Activated T-cell treated with anti-CD3 and anti-CD28 coated beads, Interleukin-2, amount 50 U/mL, for 24 hours (primary cell): ENCODE measurements around the gene RFX6.
"Not testable (repeated sequence)": the region's sequence is repeated elsewhere in the genome, so short reads cannot be mapped to it uniquely, and the experiment has no call there.

Experiments used
- DNase-seq: peaks from one replicate; pipeline ENCODE4 v3.0.0-alpha.2; 2020
- H3K27ac Mint-ChIP-seq: 2 replicates; pipeline ENCODE4 v1.8.0; 2020; ENCODE audit warnings: mild to moderate bottlenecking, mixed read lengths
- H3K27me3 Mint-ChIP-seq: 2 replicates; pipeline ENCODE4 v1.8.0; 2020; ENCODE audit warnings: mixed read lengths
- H3K36me3 Mint-ChIP-seq: 2 replicates; pipeline ENCODE4 v1.8.0; 2020; ENCODE audit warnings: low read depth, mixed read lengths
- H3K4me1 Mint-ChIP-seq: 2 replicates; pipeline ENCODE4 v1.8.0; 2020; ENCODE audit warnings: low read depth, mixed read lengths
- H3K4me3 Mint-ChIP-seq: 2 replicates; pipeline ENCODE4 v1.8.0; 2020; ENCODE audit warnings: mild to moderate bottlenecking, moderate library complexity, mixed read lengths
- H3K9me3 Mint-ChIP-seq: 2 replicates; pipeline ENCODE4 v1.8.0; 2020; ENCODE audit warnings: mixed read lengths

RFX6 gene, protein sequence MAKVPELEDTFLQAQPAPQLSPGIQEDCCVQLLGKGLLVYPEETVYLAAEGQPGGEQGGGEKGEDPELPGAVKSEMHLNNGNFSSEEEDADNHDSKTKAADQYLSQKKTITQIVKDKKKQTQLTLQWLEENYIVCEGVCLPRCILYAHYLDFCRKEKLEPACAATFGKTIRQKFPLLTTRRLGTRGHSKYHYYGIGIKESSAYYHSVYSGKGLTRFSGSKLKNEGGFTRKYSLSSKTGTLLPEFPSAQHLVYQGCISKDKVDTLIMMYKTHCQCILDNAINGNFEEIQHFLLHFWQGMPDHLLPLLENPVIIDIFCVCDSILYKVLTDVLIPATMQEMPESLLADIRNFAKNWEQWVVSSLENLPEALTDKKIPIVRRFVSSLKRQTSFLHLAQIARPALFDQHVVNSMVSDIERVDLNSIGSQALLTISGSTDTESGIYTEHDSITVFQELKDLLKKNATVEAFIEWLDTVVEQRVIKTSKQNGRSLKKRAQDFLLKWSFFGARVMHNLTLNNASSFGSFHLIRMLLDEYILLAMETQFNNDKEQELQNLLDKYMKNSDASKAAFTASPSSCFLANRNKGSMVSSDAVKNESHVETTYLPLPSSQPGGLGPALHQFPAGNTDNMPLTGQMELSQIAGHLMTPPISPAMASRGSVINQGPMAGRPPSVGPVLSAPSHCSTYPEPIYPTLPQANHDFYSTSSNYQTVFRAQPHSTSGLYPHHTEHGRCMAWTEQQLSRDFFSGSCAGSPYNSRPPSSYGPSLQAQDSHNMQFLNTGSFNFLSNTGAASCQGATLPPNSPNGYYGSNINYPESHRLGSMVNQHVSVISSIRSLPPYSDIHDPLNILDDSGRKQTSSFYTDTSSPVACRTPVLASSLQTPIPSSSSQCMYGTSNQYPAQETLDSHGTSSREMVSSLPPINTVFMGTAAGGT

DNA sequence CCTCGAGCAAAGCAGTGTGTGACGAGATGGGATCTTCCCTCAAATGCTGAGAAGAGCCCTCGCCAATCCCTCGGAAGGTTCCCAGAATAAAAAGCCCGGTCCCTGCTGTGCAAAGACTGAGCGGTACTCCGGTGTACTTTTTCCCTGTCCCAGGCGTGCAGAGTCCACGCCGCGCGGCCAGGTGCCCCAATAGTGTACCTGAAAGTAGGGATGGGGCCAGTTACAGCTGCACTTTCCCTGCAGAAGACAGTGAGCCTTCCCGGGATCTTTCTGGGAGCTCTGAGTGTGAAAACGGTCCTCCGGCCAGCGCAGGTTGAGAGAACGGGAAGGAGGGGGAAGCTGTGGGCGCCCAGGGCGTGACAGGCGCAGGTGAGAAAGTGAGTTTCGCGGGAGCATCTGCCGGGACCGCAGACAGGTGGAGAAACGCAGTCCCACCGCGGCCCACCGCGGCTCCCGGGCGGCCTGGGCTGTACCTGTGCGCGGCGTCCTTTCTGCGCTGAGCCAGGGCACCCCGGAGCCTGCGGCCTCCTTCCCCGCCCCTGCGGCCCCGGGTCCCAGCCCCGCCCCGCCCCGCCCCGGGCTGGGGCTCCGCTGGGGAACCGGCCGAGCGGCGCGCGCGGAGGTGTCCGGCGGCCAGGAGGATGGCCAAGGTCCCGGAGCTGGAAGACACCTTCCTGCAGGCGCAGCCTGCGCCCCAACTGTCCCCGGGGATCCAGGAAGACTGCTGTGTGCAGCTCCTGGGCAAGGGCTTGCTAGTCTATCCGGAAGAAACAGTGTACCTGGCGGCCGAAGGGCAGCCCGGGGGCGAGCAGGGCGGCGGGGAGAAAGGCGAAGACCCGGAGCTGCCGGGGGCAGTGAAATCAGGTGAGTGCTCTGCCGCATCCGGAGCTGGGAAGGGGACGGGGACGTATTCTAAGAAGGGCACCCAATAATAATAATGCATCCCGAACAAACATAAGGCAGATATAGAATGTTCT lies at the start of gene RFX6:
RFX6 (plus strand) TSS at position 608 of the 977 bp plus-strand sequence; CDS start at position 642, 34 bp downstream.
- Mint-ChIP-seq H3K4me3 (peak within 1 kb of the TSS; percentile 55), H3K27me3 (peaks cover 45% of the 10 kb centered on the region), H3K36me3 (no peaks in the 10 kb centered on the region), H3K9me3 (peaks cover 3% of the 10 kb centered on the region), H3K27ac (no peak within 1 kb of the TSS), H3K4me1 (peaks cover 10% of the 10 kb centered on the region)
- DNase-seq = no peak

DNA sequence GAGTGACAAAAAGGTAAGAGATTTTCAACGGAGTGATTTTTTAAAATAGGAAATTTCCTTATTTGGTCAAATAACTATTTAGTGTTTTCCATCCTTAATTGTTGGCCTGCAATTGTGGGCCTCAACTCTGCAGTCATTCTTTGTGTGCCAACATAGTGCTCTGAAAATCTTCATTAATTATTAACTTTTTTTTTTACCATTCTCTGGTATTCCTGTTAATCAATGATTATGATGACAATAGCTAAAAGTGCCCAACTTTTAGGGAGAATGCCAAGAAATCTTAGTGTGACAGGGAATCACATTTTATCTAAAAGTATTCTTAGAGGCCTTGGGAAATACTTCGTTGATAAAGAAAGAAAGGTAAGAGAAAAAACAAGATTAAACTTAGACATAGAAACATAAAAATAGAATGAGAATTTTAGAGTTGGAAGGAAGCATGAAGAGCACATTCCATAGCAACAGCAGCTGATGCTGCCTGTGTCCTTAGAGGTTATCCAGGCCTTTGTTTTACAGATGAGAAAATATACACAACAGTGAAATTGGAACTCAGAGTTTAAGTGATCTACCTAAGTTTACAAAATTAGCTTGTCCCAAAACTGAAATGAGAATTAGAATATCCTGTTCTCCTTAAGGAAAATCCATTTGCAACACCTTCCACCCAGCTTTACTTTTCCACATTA lies 49.3 kb upstream of the RFX6 start:
- DNase-seq = no peak
- no peak overlapping the region for H3K4me3 Mint-ChIP-seq
- H3K27ac Mint-ChIP-seq = no peak overlapping the region
- peaks cover 7% of the 10 kb centered on the region for H3K9me3 Mint-ChIP-seq
- no peaks in the 10 kb centered on the region for H3K36me3 Mint-ChIP-seq
- H3K4me1 Mint-ChIP-seq = no peaks in the 10 kb centered on the region
- no peaks in the 10 kb centered on the region for H3K27me3 Mint-ChIP-seq

DNA sequence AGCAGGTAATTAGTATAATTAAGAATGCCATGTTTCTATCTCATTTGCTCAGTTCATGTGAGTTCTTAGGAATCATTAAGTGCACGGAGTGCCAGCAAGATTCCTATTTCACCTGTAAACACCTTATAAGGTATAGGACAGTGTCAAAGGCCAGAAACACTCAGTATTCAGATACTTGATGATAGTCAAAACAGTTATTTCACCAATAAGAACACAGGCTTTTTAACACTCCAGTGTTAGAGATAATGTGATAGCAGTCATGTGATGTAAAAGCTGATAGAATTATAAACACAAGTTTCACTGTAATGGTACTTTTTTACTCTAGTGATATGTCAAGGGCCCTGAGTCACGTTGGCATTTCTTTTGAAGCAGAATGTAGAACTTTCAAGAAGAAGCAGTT lies 48.1 kb upstream of the RFX6 start, which contains the start of gene GPRC6A:
GPRC6A (minus strand) TSS at position 101 of the 400 bp plus-strand sequence; CDS start at position 31, 70 bp downstream.
- no peaks in the 10 kb centered on the region for H3K27me3 Mint-ChIP-seq
- H3K27ac Mint-ChIP-seq = no peak within 1 kb of the TSS
- H3K36me3 Mint-ChIP-seq = no peaks in the 10 kb centered on the region
- no peak for DNase-seq
- H3K4me3 Mint-ChIP-seq = no peak within 1 kb of the TSS
- peaks cover under 1% of the 10 kb centered on the region for H3K9me3 Mint-ChIP-seq
- no peaks in the 10 kb centered on the region for H3K4me1 Mint-ChIP-seq

GRCh38 chr6:116834526-116834925 lies 42.5 kb upstream of the RFX6 start:
- not testable (repeated sequence) for H3K4me1 Mint-ChIP-seq, H3K9me3 Mint-ChIP-seq, DNase-seq, H3K27me3 Mint-ChIP-seq, H3K4me3 Mint-ChIP-seq, H3K36me3 Mint-ChIP-seq, H3K27ac Mint-ChIP-seq

- H3K36me3 Mint-ChIP-seq = no peaks in the 10 kb centered on the region
These were observed 40.3 kb upstream of the RFX6 start for GRCh38 chr6:116836606-116837342.

GRCh38 chr6:116840091-116840490 lies 37.0 kb upstream of the RFX6 start:
- H3K4me3 Mint-ChIP-seq = no peak overlapping the region
- H3K9me3 Mint-ChIP-seq = no peaks in the 10 kb centered on the region
- H3K27me3 Mint-ChIP-seq = peaks cover 2% of the 10 kb centered on the region
- H3K4me1 Mint-ChIP-seq = no peaks in the 10 kb centered on the region
- H3K27ac Mint-ChIP-seq = no peak overlapping the region
- no peaks in the 10 kb centered on the region for H3K36me3 Mint-ChIP-seq
- DNase-seq = no peak

More at GRCh38 chr6:116836606-116837342, 40.3 kb upstream of the RFX6 start:
- no peaks in the 10 kb centered on the region for H3K27me3 Mint-ChIP-seq
- H3K27ac Mint-ChIP-seq = no peak overlapping the region
- no peaks in the 10 kb centered on the region for H3K4me1 Mint-ChIP-seq
- no peak overlapping the region for H3K4me3 Mint-ChIP-seq
- DNase-seq = no peak
- H3K9me3 Mint-ChIP-seq = no peaks in the 10 kb centered on the region

GRCh38 chr6:116842459-116842858 lies 34.6 kb upstream of the RFX6 start:
- Mint-ChIP-seq H3K27me3 (peaks cover 2% of the 10 kb centered on the region), H3K4me3 (no peak overlapping the region), H3K4me1 (no peaks in the 10 kb centered on the region), H3K36me3 (no peaks in the 10 kb centered on the region), H3K9me3 (no peaks in the 10 kb centered on the region), H3K27ac (no peak overlapping the region)
- DNase-seq = no peak

GRCh38 chr6:116847227-116847626 lies 29.8 kb upstream of the RFX6 start:
- no peak for DNase-seq
- no peaks in the 10 kb centered on the region for H3K9me3 Mint-ChIP-seq
- no peak overlapping the region for H3K27ac Mint-ChIP-seq
- no peaks in the 10 kb centered on the region for H3K4me1 Mint-ChIP-seq
- no peaks in the 10 kb centered on the region for H3K36me3 Mint-ChIP-seq
- no peak overlapping the region for H3K4me3 Mint-ChIP-seq
- H3K27me3 Mint-ChIP-seq = peaks cover 8% of the 10 kb centered on the region

GRCh38 chr6:116858060-116858459 lies 19.0 kb upstream of the RFX6 start:
- Mint-ChIP-seq H3K4me3 (no peak overlapping the region), H3K27me3 (no peaks in the 10 kb centered on the region), H3K9me3 (peaks cover 23% of the 10 kb centered on the region), H3K27ac (no peak overlapping the region), H3K36me3 (no peaks in the 10 kb centered on the region), H3K4me1 (no peaks in the 10 kb centered on the region)
- no peak for DNase-seq

- no peaks in the 10 kb centered on the region for H3K27me3 Mint-ChIP-seq
- H3K4me1 Mint-ChIP-seq = no peaks in the 10 kb centered on the region
- H3K4me3 Mint-ChIP-seq = no peak overlapping the region
- no peaks in the 10 kb centered on the region for H3K36me3 Mint-ChIP-seq
- peaks cover 17% of the 10 kb centered on the region for H3K9me3 Mint-ChIP-seq
- DNase-seq = no peak
- H3K27ac Mint-ChIP-seq = no peak overlapping the region
These were observed 17.8 kb upstream of the RFX6 start for GRCh38 chr6:116859264-116859663.

- Mint-ChIP-seq H3K27ac (no peak overlapping the region), H3K9me3 (peaks cover 2% of the 10 kb centered on the region), H3K4me3 (no peak overlapping the region), H3K36me3 (no peaks in the 10 kb centered on the region), H3K27me3 (peaks cover 4% of the 10 kb centered on the region), H3K4me1 (no peaks in the 10 kb centered on the region)
- DNase-seq = no peak
These were observed 10.7 kb upstream of the RFX6 start for GRCh38 chr6:116866281-116866871.

DNA sequence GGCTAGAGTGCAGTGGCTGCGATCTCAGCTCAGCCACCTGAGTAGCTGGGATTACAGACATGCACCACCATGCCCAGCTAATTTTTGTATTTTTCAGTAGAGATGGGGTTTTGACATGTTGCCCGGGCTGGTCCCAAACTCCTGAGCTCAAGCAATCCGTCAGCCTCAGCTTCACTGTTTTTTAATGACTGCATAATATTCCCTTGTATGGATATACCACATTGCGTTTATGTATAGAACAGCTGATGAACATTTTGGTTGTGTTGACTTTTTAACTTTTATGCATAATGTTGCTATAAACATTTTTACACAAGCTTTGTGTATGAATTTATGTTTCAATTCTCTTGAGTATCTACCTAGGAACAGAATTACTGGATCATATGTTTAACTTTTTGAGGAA lies 4.3 kb upstream of the RFX6 start:
- H3K4me3 Mint-ChIP-seq = no peak overlapping the region
- H3K27ac Mint-ChIP-seq = no peak overlapping the region
- H3K27me3 Mint-ChIP-seq = peaks cover 44% of the 10 kb centered on the region
- peaks cover 10% of the 10 kb centered on the region for H3K4me1 Mint-ChIP-seq
- no peak for DNase-seq
- peaks cover 3% of the 10 kb centered on the region for H3K9me3 Mint-ChIP-seq
- no peaks in the 10 kb centered on the region for H3K36me3 Mint-ChIP-seq

- H3K27ac Mint-ChIP-seq = no peak overlapping the region
- DNase-seq = no peak
- H3K4me3 Mint-ChIP-seq = no peak overlapping the region
These were observed 935 bp upstream of the RFX6 start for GRCh38 chr6:116876107-116876506.

More at GRCh38 chr6:116876107-116876506, 935 bp upstream of the RFX6 start:
- Mint-ChIP-seq H3K4me1 (peaks cover 10% of the 10 kb centered on the region), H3K27me3 (peaks cover 45% of the 10 kb centered on the region), H3K36me3 (no peaks in the 10 kb centered on the region), H3K9me3 (peaks cover 3% of the 10 kb centered on the region)
